Motor neuron (in vitro differentiated cells): Measurements from ENCODE around the gene ANKFN1. TPM values are rescaled to one million over a fixed set of nuclear protein-coding genes. Genes with fewer than 3 reads are reported as not detected.

ENCODE experiments used
- ATAC-seq, 8 experiments: fragments of 200-7000 bp; cut with Tn5 transposase; replicated peaks in 6 of 8; 2 replicates each; pipeline ENCODE4 v1.8.0; 2021; ENCODE audit warnings: mild to moderate bottlenecking in 8 of 8, moderate library complexity in 8 of 8
- H3K27ac ChIP-seq, 2 donors: fragments of 250-450 bp; sonication (Bioruptor Pico); 2 replicates each; pipeline ENCODE4 v1.9.0; 2021; ENCODE audit warnings: antibody characterized with exemption in 2 of 2, mild to moderate bottlenecking in 2 of 2, moderate library complexity in 1 of 2
- H3K4me1 ChIP-seq, 2 donors: fragments of 250-450 bp; sonication (Bioruptor Pico); replicated peaks in 1 of 2; 2 replicates each; pipeline ENCODE4 v1.6.1; 2021; ENCODE audit warnings: antibody characterized with exemption in 2 of 2, mild to moderate bottlenecking in 2 of 2, moderate library complexity in 1 of 2
- H3K4me3 ChIP-seq, 5 donors: fragments of 250-450 bp; sonication (Bioruptor Pico); 2 replicates each; pipeline ENCODE4 v1.9.0; 2021; ENCODE audit warnings: antibody characterized with exemption in 5 of 5, mild to moderate bottlenecking in 5 of 5, moderate library complexity in 4 of 5
- WGBS, 10 experiments: fragments of 450-650 bp; shearing (Covaris generic); methylation state at CpG; one replicate each; pipeline ENCODE4 v1.0.0; 2022; 5-methylcytosine and 5-hydroxymethylcytosine counted together
- in situ Hi-C, 9 experiments: fragments of 400-800 bp; cut with MboI; loops; one replicate each; pipeline ENCODE4 v1.15.0; 2021; ENCODE audit warnings: low sequenced_read_pairs in 9 of 9, low pct_unique_long_range_greater_than_20kb in 2 of 9; ENCODE audit not compliant: unreplicated experiment in 9 of 9
- total RNA-seq, 8 experiments: library from RNA; unstranded; fragments of 300-600 nt; gene quantifications; 2 replicates each; pipeline versions ENCODE4 v1.2.3 to v1.2.4, GENCODE V29; 2022

ANKFN1 gene
- total RNA-seq, 8 experiments from 2014 or later = 0.35 to 19.2 (median 1.1) TPM; not detected in 1

DNA sequence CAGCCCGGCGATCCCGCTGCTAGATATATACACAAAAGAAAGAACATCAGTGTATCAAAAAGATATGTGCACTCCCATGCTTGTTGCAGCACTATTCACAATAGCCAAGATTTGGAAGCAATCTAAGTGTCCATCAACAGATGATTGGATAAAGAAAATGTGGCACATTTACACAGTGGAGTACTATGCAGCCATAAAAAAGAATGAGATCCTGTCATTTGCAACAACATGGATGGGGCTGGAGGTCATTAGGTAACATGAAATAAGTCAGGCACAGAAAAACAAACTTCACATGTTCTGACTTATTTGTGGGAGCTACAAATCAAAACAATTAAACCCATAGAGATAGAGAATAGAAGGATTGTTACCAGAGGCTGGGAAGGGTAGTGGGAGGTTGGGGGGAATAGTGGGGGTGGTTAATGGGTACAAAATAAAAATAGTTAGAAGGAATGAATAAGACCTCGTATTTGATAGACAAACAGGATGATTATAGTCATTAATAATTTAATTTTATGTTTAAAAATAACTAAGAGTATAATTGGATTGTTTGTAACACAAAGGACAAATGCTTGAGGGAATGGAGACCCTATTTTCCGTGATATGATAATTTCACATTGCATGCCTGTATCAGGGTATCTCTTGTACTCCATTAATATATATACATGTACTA, 263.5 kb downstream of the ANKFN1 start:
- no peak overlapping the region for H3K27ac ChIP-seq
- no peak for ATAC-seq
- in situ Hi-C loops = no loop called here
- no peaks in the 10 kb centered on the region for H3K4me1 ChIP-seq
- WGBS, 10 experiments = 33 to 100% (median 81%) methylated on average over 1 to 5 of the region's 5 CpGs
- H3K4me3 ChIP-seq = no peak overlapping the region

DNA sequence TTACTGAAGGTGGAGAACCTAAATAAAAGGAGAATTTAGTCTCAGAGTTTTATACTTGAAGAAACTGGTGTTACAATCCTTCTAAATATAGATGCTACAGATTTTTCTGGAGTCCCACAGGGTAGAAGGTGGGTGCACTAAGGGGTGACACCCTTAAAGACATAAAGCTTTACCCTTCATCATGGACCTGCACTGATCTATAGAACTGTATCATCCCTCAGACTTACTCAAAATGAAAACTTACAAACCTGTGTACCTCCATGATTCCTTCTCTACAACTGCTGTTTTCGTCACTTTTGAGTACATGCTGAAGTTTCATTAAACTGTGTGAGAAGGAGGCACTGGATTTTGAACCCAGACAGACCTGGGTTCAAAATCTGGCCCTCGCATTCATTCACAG, 270.7 kb downstream of the ANKFN1 start:
- Histone ChIP-seq H3K4me3 (no peak overlapping the region), H3K4me1 (no peaks in the 10 kb centered on the region), H3K27ac (no peak overlapping the region)
- in situ Hi-C loops = no loop called here
- 0 to 100% (median 66%) methylated on average over 1 to 2 of the region's 2 CpGs; no CpG with 5 or more reads in 4 of the 10 experiments for WGBS, 10 experiments
- ATAC-seq = no peak

DNA sequence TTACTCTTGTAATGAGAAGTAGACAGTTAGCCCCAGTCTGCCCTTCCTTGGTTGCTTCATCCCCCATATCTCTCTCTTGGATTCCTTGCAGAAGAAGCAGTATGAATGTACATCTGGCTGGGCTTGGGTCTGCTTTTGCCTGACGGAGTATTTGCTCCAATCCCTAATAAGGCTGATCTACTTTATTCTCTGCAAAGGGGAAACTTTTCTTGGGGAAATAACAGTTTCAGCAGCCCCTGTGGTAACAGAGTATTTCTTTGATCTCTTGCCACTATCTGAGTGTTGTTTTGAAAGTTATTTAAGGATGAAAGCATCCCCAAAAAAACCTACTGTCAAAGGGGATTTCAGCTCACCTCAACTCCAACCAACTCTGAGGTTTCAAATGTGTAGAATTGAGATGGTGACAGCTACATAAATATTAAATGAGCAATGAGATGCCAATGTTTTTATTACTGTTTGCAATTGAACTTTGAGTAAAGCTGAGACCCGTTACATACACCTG, 271.3 kb downstream of the ANKFN1 start:
- in situ Hi-C loops = no loop called here
- Histone ChIP-seq H3K4me1 (no peaks in the 10 kb centered on the region), H3K4me3 (no peak overlapping the region), H3K27ac (no peak overlapping the region)
- no peak for ATAC-seq
- 0 to 100% (median 71%) methylated on average over 1 to 2 of the region's 2 CpGs; no CpG with 5 or more reads in 1 of the 10 experiments for WGBS, 10 experiments

DNA sequence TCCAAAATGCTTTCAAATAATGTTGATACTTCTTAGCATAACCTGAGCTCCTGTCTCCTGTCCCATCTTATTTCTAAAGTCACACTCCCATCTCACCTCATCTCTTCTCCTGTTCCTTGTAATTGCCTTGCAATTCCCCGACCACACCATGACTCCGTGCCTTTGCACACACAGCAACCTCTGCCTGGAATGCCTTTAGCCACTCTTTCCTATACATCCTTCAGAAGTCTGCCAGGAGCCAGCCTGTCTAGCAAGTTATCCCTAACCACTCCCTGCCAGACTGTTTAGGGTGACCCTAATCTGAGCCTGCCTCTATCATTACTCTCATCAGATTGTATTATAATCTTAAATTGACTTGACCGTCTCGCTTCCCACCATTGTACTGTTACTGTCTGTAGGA, 272.2 kb downstream of the ANKFN1 start:
- 0 to 100% (median 83%) methylated on average over 1 to 4 of the region's 4 CpGs for WGBS, 10 experiments
- in situ Hi-C loops = no loop called here
- ATAC-seq = no peak
- no peaks in the 10 kb centered on the region for H3K4me1 ChIP-seq
- no peak overlapping the region for H3K27ac ChIP-seq
- no peak overlapping the region for H3K4me3 ChIP-seq

DNA sequence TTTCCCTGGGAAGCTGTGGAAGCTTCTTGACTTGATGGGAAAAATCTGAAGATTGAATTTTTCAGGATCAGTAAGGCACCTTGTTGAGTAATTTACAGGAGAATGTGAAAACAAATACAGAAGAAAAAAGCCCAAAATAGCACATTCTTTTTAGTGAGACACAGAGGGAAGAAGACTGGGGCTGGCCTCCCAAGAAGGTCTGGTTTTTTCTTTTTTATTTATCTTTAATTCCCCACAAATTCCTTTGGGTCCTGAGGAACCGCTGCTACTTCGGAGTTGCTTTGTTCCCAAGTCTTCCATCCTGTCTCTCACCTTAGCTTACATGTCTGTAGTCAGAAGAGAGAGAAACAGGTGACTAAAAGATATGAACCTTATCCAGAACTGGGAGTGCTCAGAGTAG, 273.6 kb downstream of the ANKFN1 start:
- WGBS, 10 experiments = 8 to 100% (median 80%) methylated on average over 1 to 2 of the region's 2 CpGs; no CpG with 5 or more reads in 1 of the 10 experiments
- in situ Hi-C loops = no loop called here
- no peak for ATAC-seq
- H3K4me1 ChIP-seq = no peaks in the 10 kb centered on the region
- H3K27ac ChIP-seq = no peak overlapping the region
- H3K4me3 ChIP-seq = no peak overlapping the region

DNA sequence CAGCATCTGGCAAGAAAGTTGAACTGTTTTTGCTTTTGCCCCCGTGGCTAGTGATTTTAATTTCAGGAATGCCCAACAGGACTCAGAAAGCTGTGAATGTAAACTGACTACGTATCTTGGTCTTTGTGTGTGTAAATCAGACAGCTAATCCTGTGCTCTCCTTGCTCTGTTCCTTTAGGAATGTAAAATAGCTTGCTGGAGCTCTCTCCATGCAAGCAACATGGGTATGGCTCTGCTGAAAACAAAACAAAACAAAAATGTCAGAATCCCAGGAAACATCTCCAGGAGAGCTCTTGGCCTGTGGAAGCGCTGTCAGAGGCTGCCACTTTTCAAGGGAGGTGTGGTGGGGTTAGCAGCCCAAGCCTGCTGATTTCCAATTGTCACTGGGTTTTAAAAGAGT, 278.5 kb downstream of the ANKFN1 start:
- in situ Hi-C loops = no loop called here
- Histone ChIP-seq H3K4me3 (no peak overlapping the region), H3K4me1 (no peaks in the 10 kb centered on the region), H3K27ac (no peak overlapping the region)
- 8 to 60% (median 35%) methylated on average over 1 to 3 of the region's 3 CpGs; no CpG with 5 or more reads in 2 of the 10 experiments for WGBS, 10 experiments
- peak in 1 of 8 experiments; percentile 49 for ATAC-seq

DNA sequence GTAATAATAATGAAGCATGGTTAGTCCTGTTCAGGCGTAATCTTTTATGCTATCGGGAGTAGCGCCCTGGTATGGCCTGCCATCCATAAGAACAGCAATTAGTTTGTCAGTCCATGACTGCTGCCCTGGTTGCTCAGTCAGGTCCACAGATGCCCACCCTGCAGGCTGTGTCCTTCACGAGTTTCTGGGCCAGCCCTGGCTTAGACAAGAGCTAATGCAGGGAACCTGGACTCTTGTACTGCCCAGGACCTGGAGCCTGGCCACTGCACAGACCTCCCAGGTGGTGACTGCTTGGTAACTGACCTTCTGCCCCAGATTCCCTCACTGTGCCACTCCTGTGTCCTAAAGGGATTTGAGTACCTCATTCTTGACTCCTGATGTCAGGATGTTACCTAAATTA, 279.2 kb downstream of the ANKFN1 start:
- no peak for ATAC-seq
- H3K4me3 ChIP-seq = no peak overlapping the region
- no peak overlapping the region for H3K27ac ChIP-seq
- H3K4me1 ChIP-seq = no peaks in the 10 kb centered on the region
- 77 to 100% (median 87%) methylated on average over 3 to 4 of the region's 4 CpGs; no CpG with 5 or more reads in 4 of the 10 experiments for WGBS, 10 experiments
- in situ Hi-C loops = no loop called here

DNA sequence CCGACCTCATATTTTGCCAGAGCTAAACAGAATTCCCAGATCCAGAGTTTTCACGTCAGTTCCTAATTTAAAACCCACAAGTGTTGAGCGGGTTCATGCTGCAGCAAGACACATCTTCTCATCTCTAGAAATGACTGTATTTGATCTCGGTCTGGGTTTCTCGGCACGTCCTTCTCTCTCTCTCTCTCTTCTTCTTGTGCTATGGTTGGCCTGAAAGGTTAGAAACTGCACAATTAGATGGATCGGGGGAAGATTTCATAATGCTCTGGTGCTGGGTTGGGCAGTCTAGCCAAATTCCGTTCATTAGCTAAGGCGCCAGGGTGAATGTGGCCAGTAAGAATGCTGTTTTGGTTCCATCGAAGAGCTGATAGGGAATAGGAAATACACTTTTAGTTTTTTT, 281.3 kb downstream of the ANKFN1 start:
- 0 to 94% (median 70%) methylated on average over 2 to 10 of the region's 10 CpGs; no CpG with 5 or more reads in 2 of the 10 experiments for WGBS, 10 experiments
- ATAC-seq = peak in 2 of 8 experiments; percentile 31 to 46
- no peak overlapping the region for H3K4me3 ChIP-seq

DNA sequence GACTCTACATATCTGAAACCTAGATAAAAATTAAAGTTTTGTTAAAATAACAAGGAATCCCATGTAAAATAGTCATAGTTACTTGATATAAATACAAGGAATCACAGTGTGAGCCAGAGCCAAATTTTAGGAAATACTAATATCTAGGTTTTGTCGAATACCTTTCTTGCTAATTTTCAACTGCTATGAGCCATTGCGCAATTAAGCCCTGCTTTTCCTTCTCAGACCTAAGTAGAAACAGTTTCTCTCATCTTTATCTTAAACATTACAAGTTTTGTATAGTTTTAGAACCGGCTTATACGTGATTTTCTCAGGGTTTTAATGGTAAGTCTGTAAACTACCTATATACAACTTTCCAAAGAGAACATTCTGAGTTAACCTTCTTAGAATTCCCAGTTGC, 282.9 kb downstream of the ANKFN1 start:
- in situ Hi-C loops = no loop called here
- ATAC-seq = no peak
- 79 to 100% (median 90%) methylated on average over 1 to 4 of the region's 4 CpGs; no CpG with 5 or more reads in 1 of the 10 experiments for WGBS, 10 experiments

More for the DNA sequence above, 281.3 kb downstream of the ANKFN1 start:
- in situ Hi-C loops = no loop called here
- no peak overlapping the region for H3K27ac ChIP-seq
- H3K4me1 ChIP-seq = no peaks in the 10 kb centered on the region

DNA sequence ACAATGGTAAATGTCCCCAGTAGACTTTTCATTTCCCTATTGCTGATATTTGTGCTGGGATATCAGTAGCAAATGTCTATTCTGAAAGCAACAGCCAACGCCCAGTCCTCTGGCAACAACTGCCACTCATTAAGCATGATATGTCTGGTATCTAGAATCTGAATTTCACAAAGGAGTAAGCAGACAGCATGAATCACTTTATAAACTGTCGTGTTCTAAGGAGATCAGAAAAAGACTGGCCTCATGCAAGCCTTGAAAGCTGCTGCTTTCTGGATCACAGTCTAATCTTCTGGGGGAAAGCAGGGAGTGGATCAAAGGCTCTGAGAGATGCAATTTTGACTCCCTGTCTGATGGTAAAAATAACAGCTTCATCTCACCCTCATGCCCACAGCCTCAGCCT, 287.1 kb downstream of the ANKFN1 start:
- no peak overlapping the region for H3K27ac ChIP-seq
- WGBS, 10 experiments = 0 to 88% (median 0%) methylated on average over 1 to 2 of the region's 2 CpGs; no CpG with 5 or more reads in 3 of the 10 experiments
- no peak overlapping the region for H3K4me3 ChIP-seq
- H3K4me1 ChIP-seq = no peaks in the 10 kb centered on the region
- in situ Hi-C loops = no loop called here
- ATAC-seq = peak in 3 of 8 experiments; percentile 63 to 99 (median 99)

More for the DNA sequence above, 282.9 kb downstream of the ANKFN1 start:
- Histone ChIP-seq H3K4me3 (no peak overlapping the region), H3K4me1 (no peaks in the 10 kb centered on the region), H3K27ac (no peak overlapping the region)

DNA sequence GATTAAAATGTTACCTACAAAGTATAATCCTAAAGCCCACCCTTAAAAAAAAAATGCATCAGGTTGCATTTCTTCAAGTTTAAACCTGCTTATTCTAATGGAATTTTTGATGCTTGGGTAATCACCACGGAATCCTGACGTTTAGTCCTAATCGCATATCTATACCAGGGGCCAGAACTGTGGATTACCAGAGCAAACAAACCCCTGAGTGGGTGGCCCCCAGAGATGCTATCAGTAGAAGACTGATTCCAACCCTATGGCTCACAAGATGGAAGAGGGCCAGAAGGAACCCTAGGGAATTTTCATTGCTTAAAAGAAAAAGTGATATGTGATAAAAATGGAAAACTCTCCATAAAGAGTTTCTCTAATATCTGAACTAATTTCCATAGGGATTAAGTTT, 288.0 kb downstream of the ANKFN1 start:
- Histone ChIP-seq H3K27ac (no peak overlapping the region), H3K4me1 (no peaks in the 10 kb centered on the region), H3K4me3 (no peak overlapping the region)
- ATAC-seq = no peak
- WGBS, 10 experiments = 15 to 93% (median 40%) methylated on average over 1 to 3 of the region's 3 CpGs; no CpG with 5 or more reads in 2 of the 10 experiments
- in situ Hi-C loops = no loop called here

DNA sequence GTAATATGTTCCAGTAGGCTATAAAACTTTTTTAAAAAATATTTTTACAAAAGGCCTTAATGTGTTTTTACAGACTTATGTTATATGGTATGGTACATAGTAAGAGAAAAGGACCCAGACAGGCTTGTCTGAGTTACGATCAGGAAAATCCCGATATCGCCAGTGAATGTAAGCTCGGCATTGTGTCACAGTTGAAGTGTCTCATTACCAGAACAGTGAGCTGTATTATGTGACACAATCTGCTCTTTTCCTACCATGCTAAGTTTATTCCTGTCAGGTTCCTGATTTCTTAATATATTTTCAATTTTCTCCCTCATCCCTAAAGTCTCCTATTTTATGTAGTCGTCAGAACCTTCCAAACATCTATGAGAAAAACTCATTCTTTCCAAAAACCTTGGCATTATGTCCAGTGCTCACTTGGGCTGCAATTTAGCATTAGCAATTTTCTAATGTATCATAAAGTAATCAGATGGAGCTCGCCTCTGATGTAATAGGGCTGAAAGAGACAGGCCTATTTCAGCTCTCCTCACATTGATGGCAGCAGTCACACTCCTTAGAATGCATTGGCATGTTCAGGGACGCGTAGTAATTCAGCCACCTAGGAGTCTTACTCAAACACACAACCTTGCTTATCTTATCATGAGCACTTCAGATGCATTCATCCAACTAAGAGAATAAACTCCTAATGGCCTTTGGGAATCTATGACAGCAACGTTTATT, 292.6 kb downstream of the ANKFN1 start:
- Histone ChIP-seq H3K4me3 (no peak overlapping the region), H3K4me1 (no peaks in the 10 kb centered on the region), H3K27ac (no peak overlapping the region)
- 63 to 100% (median 86%) methylated on average over 1 to 9 of the region's 9 CpGs; no CpG with 5 or more reads in 1 of the 10 experiments for WGBS, 10 experiments
- in situ Hi-C loops = no loop called here
- ATAC-seq = peak in 3 of 8 experiments; percentile 55 to 83 (median 82)

DNA sequence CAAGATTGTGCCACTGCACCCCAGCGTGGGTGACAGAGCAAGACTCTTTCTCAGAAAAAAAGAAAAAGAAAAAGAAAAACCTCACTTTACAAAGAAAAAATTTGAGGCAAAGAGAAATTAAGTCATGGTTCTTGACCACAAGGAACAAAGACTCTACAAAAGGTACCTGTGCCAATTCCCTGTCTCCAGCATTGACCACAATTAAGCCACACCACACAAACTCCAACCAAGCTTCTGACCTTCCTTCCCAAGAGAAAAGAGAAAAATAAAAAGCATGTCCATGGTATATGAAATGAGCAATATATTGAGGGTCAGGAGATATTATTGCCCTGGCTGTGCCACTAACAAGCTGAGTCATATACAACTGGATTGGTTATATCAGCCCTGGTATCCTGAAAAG, 293.9 kb downstream of the ANKFN1 start:
- in situ Hi-C loops = no loop called here
- Histone ChIP-seq H3K4me1 (no peaks in the 10 kb centered on the region), H3K27ac (no peak overlapping the region), H3K4me3 (no peak overlapping the region)
- 33 to 100% (median 83%) methylated on average over 1 of the region's 1 CpG; no CpG with 5 or more reads in 3 of the 10 experiments for WGBS, 10 experiments
- no peak for ATAC-seq
